Effector CD8-positive, alpha-beta T cell (primary cell): ENCODE measurements around the gene GALE.

Source experiments
- DNase-seq: peaks from one replicate; lab custom pipeline; 2025; lab: John Stamatoyannopoulos, UW

The GALE gene

DNA sequence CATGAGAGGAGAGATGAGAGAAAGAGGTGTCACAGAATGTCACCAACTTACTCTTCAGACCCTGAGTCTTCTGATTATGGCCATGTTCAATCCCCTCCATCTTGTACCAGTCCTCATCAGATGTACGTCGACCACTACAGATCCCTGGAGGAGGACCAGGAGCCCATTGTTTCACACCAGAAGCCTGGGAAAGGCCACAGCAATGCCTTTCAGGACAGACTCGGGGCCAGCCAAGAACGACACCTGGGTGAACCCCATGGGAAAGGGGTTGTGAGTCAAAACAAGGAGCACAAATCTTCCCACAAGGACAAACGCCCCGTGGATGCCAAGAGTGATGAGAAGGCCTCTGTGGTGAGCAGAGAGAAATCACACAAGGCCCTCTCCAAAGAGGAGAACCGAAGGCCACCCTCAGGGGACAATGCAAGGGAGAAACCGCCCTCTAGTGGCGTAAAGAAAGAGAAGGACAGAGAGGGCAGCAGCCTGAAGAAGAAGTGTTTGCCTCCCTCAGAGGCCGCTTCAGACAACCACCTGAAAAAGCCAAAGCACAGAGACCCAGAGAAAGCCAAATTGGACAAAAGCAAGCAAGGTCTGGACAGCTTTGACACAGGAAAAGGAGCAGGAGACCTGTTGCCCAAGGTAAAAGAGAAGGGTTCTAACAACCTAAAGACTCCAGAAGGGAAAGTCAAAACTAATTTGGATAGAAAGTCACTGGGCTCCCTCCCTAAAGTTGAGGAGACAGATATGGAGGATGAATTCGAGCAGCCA lies 49.3 kb downstream of the GALE start:
- DNase-seq: no peak

GRCh38 chr1:23748016-23748415 lies 52.5 kb downstream of the GALE start:
- DNase-seq: no peak
